PC-9 (cell line): ENCODE results near the gene SKIDA1. TPM values are rescaled to one million over a fixed set of nuclear protein-coding genes. Genes with fewer than 3 reads are reported as not detected.
A peak's percentile ranks its signal among the peaks of the same experiment; 100 is the strongest.

Experiments used
- BruUV-seq: library from RNA; stranded (reverse); fragments of 400-500 nt; replicated peaks from 2 replicates; lab custom pipeline; 2021; lab: Mats Ljungman, UMichigan
- CTCF ChIA-PET: fragments of 300-600 bp; sonication (Branson Sonifier 250); formaldehyde crosslinking; loops from one replicate; lab custom pipeline; 2022; ENCODE audit warnings: antibody characterized with exemption; lab: Charles Lee
- POLR2A ChIA-PET: fragments of 300-600 bp; sonication (Branson Sonifier 250); formaldehyde crosslinking; loops from one replicate; lab custom pipeline; 2022; ENCODE audit warnings: antibody characterized with exemption; ENCODE audit not compliant: unreplicated experiment; lab: Charles Lee
- DNase-seq, 2 experiments: peaks; one replicate each; pipeline versions ENCODE4 v3.0.0 to v3.0.0-alpha.2; 2015 to 2022; ENCODE audit warnings: mixed read lengths in 1 of 2
- H2AFZ ChIP-seq: fragments of 200-600 bp; sonication (generic); 2 replicates; pipeline ENCODE4 v1.8.1; 2017; ENCODE audit warnings: antibody characterized with exemption
- H3F3A ChIP-seq: fragments of 200-600 bp; sonication (generic); 2 replicates; pipeline ENCODE4 v1.8.1; 2017; ENCODE audit warnings: antibody characterized with exemption, mild to moderate bottlenecking, low read depth; ENCODE audit not compliant: insufficient read depth
- H3K27ac ChIP-seq: fragments of 200-600 bp; sonication (generic); 2 replicates; pipeline ENCODE4 v1.6.1; 2016; ENCODE audit warnings: mixed run types
- H3K27me3 ChIP-seq: fragments of 200-600 bp; sonication (generic); 2 replicates; pipeline ENCODE4 v1.6.1; 2016; ENCODE audit warnings: low read depth, mixed run types; ENCODE audit not compliant: insufficient read depth
- H3K36me3 ChIP-seq: fragments of 200-600 bp; sonication (generic); 2 replicates; pipeline ENCODE4 v1.6.1; 2016; ENCODE audit warnings: low read depth, mixed run types
- H3K4me1 ChIP-seq: fragments of 200-600 bp; sonication (generic); replicated peaks from 2 replicates; pipeline ENCODE4 v1.6.1; 2016; ENCODE audit warnings: mixed run types; ENCODE audit not compliant: insufficient read depth
- H3K4me2 ChIP-seq: fragments of 200-600 bp; sonication (generic); 2 replicates; pipeline ENCODE4 v1.6.1; 2017; ENCODE audit warnings: mixed run types
- H3K4me3 ChIP-seq: fragments of 200-600 bp; sonication (generic); 2 replicates; pipeline ENCODE4 v1.6.1; 2016; ENCODE audit warnings: mixed run types
- H3K79me2 ChIP-seq: fragments of 200-600 bp; sonication (generic); 2 replicates; pipeline ENCODE4 v1.6.1; 2017; ENCODE audit warnings: low read depth, mixed run types
- H3K9me2 ChIP-seq: fragments of 200-600 bp; sonication (generic); 2 replicates; pipeline ENCODE4 v1.8.1; 2017; ENCODE audit warnings: mild to moderate bottlenecking; ENCODE audit not compliant: insufficient read depth
- H3K9me3 ChIP-seq: fragments of 200-600 bp; sonication (generic); 2 replicates; pipeline ENCODE4 v1.8.1; 2016; ENCODE audit warnings: low read depth; ENCODE audit not compliant: insufficient read depth
- H4K20me1 ChIP-seq: fragments of 200-600 bp; sonication (generic); 2 replicates; pipeline ENCODE4 v1.8.1; 2017; ENCODE audit not compliant: insufficient read depth
- CTCF ChIP-seq: fragments of 200-600 bp; sonication (generic); conservative IDR thresholded peaks from 2 replicates; pipeline ENCODE4 v1.6.1; 2017; ENCODE audit warnings: mixed run types, antibody characterized with exemption, mild to moderate bottlenecking, moderate library complexity
- EZH2 ChIP-seq: fragments of 200-600 bp; sonication (generic); IDR thresholded peaks from 2 replicates; pipeline ENCODE4 v1.8.0; 2017; ENCODE audit warnings: antibody characterized with exemption, low read depth
- intact Hi-C: fragments of 100-400 bp; cut with micrococcal nuclease; formaldehyde crosslinking; loops from one replicate; pipeline ENCODE4 v1.10.0; 2022; ENCODE audit not compliant: unreplicated experiment
- total RNA-seq: library from RNA; stranded (reverse); gene quantifications from 2 replicates; pipeline ENCODE4 v1.2.3, GENCODE V29; 2021

The SKIDA1 gene
- total RNA-seq, 1 experiment from 2014 or later, result 1.1 TPM

DNA sequence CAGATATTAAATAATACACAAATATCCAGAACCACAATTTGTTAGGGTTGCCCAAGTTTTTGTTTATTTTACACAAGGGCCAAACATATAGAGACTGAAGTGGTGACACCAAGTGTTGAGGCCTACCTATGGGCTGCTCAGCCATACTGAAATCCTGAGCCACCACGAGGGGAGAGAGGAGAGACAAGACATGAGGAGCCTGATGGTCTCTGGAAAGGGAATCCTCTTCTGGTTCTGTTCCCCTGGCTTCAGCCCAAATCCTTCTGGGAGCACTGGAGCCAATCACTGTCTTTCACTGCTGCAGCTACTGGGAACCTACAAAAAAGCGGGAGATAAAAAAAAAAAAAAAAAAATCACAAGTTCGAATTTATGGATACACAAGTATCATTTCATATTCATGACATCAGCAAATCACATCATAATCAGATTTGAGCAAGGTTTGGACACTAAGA lies 1.9 kb downstream of the SKIDA1 start:
- H3K27ac ChIP-seq, result no peak overlapping the region; the same call in 1 of the 2 replicates
- intact Hi-C loops, result loop anchor here (2.0 to 10.0 kb wide), 3 partner anchors 159 to 911 kb away; no protein-coding TSS in a partner anchor

DNA sequence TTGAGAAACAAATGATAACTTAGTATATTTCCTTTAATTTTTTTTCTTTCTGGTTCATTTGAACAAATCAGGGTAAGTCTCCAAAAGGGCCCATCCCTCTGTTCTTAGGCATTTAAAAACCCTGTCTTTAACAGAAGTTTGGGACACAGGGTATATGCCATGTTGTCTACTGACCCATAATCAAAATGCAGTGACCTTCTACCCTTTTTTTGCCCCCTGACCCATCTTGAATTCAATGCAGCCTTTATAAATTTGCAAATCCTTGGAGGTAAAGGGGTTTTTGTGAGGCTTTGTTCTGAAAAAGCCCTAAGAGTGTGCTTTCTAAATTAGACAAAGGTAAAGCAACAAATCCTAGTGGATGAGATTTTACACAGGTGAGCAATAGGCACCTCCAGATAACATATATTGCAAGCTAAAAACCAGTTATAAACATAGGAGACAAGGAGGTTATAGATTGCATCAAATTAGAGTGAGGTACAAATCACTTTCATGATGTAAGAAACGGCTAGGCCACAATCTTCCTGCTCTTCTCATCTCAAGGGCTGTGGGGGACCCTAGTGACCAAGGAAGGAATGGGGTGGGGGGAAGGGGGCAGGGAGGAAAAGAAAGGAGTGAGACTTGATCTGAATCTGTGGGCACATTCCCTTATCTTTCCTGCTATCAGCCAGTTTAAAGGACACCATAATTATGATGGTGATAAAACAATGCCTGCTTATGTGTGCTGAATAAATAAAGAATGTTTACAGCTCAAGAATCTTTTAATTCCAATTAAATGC lies 2.7 kb downstream of the SKIDA1 start:
- Histone ChIP-seq H3K36me3 (no peaks in the 10 kb centered on the region), H3K27ac (no peak overlapping the region), H4K20me1 (no peaks in the 10 kb centered on the region), H3K9me2 (no peaks in the 10 kb centered on the region), H3K4me1 (peaks cover 37% of the 10 kb centered on the region), H3K9me3 (no peaks in the 10 kb centered on the region), H3K4me3 (no peak overlapping the region), H3K27me3 (no peaks in the 10 kb centered on the region), H3K4me2 (no peak overlapping the region), H2AFZ (no peak overlapping the region), H3F3A (peaks cover 27% of the 10 kb centered on the region), H3K79me2 (no peaks in the 10 kb centered on the region)
- TF ChIP-seq CTCF (no peak), EZH2 (no peak)
- intact Hi-C loops, result loop anchor here (10.0 kb wide), 2 partner anchors 432 to 912 kb away; no protein-coding TSS in a partner anchor
- no TSS peak for BruUV-seq
- DNase-seq, result no peak
- POLR2A ChIA-PET, result no interaction called here
- CTCF ChIA-PET, result interaction anchor here (0.6 to 0.7 kb wide), 2 partner anchors 11 to 26 kb away, joined by 3 to 7 read pairs; partner anchors contain the start of gene MLLT10

More for the DNA sequence above, 1.9 kb downstream of the SKIDA1 start:
- no peaks in the 10 kb centered on the region for H4K20me1 ChIP-seq
- no peaks in the 10 kb centered on the region for H3K9me3 ChIP-seq
- H3K4me1 ChIP-seq, result peaks cover 41% of the 10 kb centered on the region
- BruUV-seq, result no TSS peak
- H3K9me2 ChIP-seq, result no peaks in the 10 kb centered on the region
- no peak overlapping the region for H3K4me3 ChIP-seq
- H3K4me2 ChIP-seq, result peak overlapping the region; percentile 98; the same call in 1 of the 2 replicates
- TF ChIP-seq EZH2 (no peak), CTCF (no peak)
- CTCF ChIA-PET, result no interaction called here
- POLR2A ChIA-PET, result no interaction called here
- H3K79me2 ChIP-seq, result no peaks in the 10 kb centered on the region
- H2AFZ ChIP-seq, result 0 out of 2 replicates have a peak overlapping the region, but pooled peaks have one; percentile 90
- no peak for DNase-seq
- peaks cover 23% of the 10 kb centered on the region for H3F3A ChIP-seq
- H3K36me3 ChIP-seq, result no peaks in the 10 kb centered on the region
- no peaks in the 10 kb centered on the region for H3K27me3 ChIP-seq

DNA sequence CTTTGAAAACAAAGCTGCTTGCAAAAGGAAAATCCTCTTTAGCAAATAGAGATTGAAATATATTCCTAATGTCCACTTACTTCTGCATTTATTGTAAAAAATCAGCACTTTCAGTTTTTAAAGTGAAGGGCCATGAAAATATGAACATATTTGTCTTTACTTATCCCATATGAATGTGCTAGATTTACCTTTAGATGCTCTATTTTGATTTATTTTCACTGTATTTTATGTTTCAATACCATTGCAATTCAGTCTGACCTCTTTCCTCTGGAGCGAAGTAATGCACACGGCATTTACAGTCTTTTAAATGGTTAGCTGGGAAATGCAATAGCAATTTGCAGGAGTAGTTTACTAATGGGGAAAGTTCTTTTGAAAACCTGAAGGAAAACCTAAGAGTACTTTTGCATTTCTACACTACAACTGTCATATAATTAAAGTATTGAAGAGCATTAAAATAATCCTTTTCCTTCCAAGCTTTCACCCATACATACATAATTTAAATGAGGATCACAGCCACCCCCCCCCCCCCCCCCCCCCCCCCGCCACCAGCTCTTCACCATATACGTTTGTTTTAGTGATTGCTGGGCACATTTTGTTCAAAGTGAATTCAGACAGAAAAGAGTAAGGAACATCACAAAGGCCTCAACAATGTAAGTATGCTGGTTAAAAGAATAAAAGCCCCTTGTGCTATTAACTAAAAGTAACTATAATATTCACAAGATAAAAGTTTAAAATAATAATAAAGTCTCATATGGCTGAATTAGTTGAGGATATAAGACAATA lies 3.5 kb downstream of the SKIDA1 start:
- intact Hi-C loops, result loop anchor here (10.0 kb wide), 2 partner anchors 433 to 913 kb away; no protein-coding TSS in a partner anchor
- no peaks in the 10 kb centered on the region for H3K27me3 ChIP-seq
- H3K79me2 ChIP-seq, result no peaks in the 10 kb centered on the region
- no peaks in the 10 kb centered on the region for H3K9me3 ChIP-seq
- POLR2A ChIA-PET, result no interaction called here
- no peak overlapping the region for H2AFZ ChIP-seq
- TF ChIP-seq CTCF, result no peak
- no peak for TF ChIP-seq EZH2
- CTCF ChIA-PET, result no interaction called here
- H3K4me3 ChIP-seq, result no peak overlapping the region
- no TSS peak for BruUV-seq
- peaks cover 36% of the 10 kb centered on the region for H3K4me1 ChIP-seq
- no peak for DNase-seq
- no peaks in the 10 kb centered on the region for H3K36me3 ChIP-seq
- H3K4me2 ChIP-seq, result no peak overlapping the region
- peaks cover 26% of the 10 kb centered on the region for H3F3A ChIP-seq
- no peak overlapping the region for H3K27ac ChIP-seq
- H3K9me2 ChIP-seq, result no peaks in the 10 kb centered on the region
- no peaks in the 10 kb centered on the region for H4K20me1 ChIP-seq
